GM12892 (cell line): Measurements from ENCODE around the gene WDTC1.

Experiments
- POLR2A ChIP-seq: IDR thresholded peaks from 2 replicates; pipeline ENCODE4 v1.6.1; 2011; ENCODE audit warnings: low read depth, low read length, control low read depth
- POLR2AphosphoS5 ChIP-seq: IDR thresholded peaks from 2 replicates; pipeline ENCODE4 v1.6.1; 2011; ENCODE audit warnings: low read depth, low read length, control low read depth

- no peak for TF ChIP-seq POLR2AphosphoS5
- TF ChIP-seq POLR2A = no peak
Measured at GRCh38 chr1:27301582-27302199, 67.3 kb downstream of the WDTC1 start.
